ENCODE data around the gene PTPRK. TPM values are rescaled to one million over a fixed set of nuclear protein-coding genes. Genes with fewer than 3 reads are reported as not detected.

PTPRK gene
- total and polyA plus RNA-seq, 2 experiments from 2014 or later: 26.9 to 56.4 TPM

DNA sequence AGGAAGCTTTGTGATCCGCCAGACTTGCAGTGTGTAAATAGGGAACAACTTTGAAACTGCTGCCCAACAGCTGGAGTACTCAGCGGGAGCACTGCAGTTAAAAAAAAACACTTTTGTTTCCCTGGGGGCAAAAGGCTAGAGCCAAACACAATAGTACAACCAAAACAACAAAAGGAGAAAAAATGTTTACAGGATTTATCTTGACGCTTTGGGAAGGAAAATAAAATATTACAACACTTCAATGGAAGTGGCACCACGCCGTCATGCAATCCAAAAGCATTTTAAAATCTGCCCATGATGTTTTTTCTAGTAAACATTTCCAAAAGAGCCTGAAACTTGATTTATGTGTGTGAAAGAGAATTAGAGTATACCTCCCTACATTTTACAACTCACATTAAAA lies 26.0 kb downstream of the PTPRK start:
- Mint-ChIP-seq H3K4me1 (peaks cover 65% of the 10 kb centered on the region), H3K36me3 (ENCODE audit: low read depth) (peaks cover 3% of the 10 kb centered on the region; the same call in 1 of the 3 replicates), H3K27ac (no peak overlapping the region), H3K4me3 (no peak overlapping the region), H3K27me3 (ENCODE audit: insufficient read depth, low read depth, poor library complexity) (no peaks in the 10 kb centered on the region), H3K9me3 (no peaks in the 10 kb centered on the region)
- Histone ChIP-seq H3K79me2 (replicated peaks; ENCODE audit: insufficient read depth) (peaks cover 88% of the 10 kb centered on the region), H3F3A (replicated peaks; ENCODE audit: low read depth) (no peaks in the 10 kb centered on the region), H3K4me3 (no peak overlapping the region), H3K4me1 (ENCODE audit: insufficient read depth) (peaks cover 72% of the 10 kb centered on the region), H2AFZ (no peak overlapping the region), H3K27me3 (ENCODE audit: insufficient read depth) (no peaks in the 10 kb centered on the region), H3K4me2 (peak overlapping the region; percentile 2), H3K9me2 (ENCODE audit: insufficient read depth) (no peaks in the 10 kb centered on the region), H3K36me3 (ENCODE audit: insufficient read depth) (no peaks in the 10 kb centered on the region), H3K27ac (ENCODE audit: low read depth) (no peak overlapping the region), H4K20me1 (replicated peaks; ENCODE audit: insufficient read depth) (peaks cover 16% of the 10 kb centered on the region)
- DNase-seq (ENCODE audit: low spot score) (peak; percentile 53), ATAC-seq (peak; percentile 60)
- TF ChIP-seq, protein P1, sequence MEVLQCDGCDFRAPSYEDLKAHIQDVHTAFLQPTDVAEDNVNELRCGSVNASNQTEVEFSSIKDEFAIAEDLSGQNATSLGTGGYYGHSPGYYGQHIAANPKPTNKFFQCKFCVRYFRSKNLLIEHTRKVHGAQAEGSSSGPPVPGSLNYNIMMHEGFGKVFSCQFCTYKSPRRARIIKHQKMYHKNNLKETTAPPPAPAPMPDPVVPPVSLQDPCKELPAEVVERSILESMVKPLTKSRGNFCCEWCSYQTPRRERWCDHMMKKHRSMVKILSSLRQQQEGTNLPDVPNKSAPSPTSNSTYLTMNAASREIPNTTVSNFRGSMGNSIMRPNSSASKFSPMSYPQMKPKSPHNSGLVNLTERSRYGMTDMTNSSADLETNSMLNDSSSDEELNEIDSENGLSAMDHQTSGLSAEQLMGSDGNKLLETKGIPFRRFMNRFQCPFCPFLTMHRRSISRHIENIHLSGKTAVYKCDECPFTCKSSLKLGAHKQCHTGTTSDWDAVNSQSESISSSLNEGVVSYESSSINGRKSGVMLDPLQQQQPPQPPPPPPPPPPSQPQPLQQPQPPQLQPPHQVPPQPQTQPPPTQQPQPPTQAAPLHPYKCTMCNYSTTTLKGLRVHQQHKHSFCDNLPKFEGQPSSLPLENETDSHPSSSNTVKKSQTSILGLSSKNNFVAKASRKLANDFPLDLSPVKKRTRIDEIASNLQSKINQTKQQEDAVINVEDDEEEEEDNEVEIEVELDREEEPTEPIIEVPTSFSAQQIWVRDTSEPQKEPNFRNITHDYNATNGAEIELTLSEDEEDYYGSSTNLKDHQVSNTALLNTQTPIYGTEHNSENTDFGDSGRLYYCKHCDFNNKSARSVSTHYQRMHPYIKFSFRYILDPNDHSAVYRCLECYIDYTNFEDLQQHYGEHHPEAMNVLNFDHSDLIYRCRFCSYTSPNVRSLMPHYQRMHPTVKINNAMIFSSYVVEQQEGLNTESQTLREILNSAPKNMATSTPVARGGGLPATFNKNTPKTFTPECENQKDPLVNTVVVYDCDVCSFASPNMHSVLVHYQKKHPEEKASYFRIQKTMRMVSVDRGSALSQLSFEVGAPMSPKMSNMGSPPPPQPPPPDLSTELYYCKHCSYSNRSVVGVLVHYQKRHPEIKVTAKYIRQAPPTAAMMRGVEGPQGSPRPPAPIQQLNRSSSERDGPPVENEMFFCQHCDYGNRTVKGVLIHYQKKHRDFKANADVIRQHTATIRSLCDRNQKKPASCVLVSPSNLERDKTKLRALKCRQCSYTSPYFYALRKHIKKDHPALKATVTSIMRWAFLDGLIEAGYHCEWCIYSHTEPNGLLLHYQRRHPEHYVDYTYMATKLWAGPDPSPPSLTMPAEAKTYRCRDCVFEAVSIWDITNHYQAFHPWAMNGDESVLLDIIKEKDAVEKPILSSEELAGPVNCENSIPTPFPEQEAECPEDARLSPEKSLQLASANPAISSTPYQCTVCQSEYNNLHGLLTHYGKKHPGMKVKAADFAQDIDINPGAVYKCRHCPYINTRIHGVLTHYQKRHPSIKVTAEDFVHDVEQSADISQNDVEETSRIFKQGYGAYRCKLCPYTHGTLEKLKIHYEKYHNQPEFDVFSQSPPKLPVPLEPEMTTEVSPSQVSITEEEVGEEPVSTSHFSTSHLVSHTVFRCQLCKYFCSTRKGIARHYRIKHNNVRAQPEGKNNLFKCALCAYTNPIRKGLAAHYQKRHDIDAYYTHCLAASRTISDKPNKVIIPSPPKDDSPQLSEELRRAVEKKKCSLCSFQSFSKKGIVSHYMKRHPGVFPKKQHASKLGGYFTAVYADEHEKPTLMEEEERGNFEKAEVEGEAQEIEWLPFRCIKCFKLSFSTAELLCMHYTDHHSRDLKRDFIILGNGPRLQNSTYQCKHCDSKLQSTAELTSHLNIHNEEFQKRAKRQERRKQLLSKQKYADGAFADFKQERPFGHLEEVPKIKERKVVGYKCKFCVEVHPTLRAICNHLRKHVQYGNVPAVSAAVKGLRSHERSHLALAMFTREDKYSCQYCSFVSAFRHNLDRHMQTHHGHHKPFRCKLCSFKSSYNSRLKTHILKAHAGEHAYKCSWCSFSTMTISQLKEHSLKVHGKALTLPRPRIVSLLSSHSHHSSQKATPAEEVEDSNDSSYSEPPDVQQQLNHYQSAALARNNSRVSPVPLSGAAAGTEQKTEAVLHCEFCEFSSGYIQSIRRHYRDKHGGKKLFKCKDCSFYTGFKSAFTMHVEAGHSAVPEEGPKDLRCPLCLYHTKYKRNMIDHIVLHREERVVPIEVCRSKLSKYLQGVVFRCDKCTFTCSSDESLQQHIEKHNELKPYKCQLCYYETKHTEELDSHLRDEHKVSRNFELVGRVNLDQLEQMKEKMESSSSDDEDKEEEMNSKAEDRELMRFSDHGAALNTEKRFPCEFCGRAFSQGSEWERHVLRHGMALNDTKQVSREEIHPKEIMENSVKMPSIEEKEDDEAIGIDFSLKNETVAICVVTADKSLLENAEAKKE (CRISPR knock-in tag; IDR thresholded peaks at IDR 0.05): no peak
- TF ChIP-seq CREB1 (CRISPR knock-in tag; IDR thresholded peaks at IDR 0.05; ENCODE audit: low read depth): no peak
- TF ChIP-seq EZH2 (IDR thresholded peaks at IDR 0.05; ENCODE audit: low read depth, unreplicated experiment): no peak
- TF ChIP-seq JUNB (IDR thresholded peaks at IDR 0.05; ENCODE audit: unreplicated experiment): no peak
- TF ChIP-seq, protein P2, sequence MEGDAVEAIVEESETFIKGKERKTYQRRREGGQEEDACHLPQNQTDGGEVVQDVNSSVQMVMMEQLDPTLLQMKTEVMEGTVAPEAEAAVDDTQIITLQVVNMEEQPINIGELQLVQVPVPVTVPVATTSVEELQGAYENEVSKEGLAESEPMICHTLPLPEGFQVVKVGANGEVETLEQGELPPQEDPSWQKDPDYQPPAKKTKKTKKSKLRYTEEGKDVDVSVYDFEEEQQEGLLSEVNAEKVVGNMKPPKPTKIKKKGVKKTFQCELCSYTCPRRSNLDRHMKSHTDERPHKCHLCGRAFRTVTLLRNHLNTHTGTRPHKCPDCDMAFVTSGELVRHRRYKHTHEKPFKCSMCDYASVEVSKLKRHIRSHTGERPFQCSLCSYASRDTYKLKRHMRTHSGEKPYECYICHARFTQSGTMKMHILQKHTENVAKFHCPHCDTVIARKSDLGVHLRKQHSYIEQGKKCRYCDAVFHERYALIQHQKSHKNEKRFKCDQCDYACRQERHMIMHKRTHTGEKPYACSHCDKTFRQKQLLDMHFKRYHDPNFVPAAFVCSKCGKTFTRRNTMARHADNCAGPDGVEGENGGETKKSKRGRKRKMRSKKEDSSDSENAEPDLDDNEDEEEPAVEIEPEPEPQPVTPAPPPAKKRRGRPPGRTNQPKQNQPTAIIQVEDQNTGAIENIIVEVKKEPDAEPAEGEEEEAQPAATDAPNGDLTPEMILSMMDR (conservative IDR thresholded peaks at IDR 0.05; ENCODE audit: low read depth in 2 of 2): no peak
- no peak for TF ChIP-seq ZNF331 (CRISPR knock-in tag; IDR thresholded peaks at IDR 0.05; ENCODE audit: low read depth)
- TF ChIP-seq, protein P3, sequence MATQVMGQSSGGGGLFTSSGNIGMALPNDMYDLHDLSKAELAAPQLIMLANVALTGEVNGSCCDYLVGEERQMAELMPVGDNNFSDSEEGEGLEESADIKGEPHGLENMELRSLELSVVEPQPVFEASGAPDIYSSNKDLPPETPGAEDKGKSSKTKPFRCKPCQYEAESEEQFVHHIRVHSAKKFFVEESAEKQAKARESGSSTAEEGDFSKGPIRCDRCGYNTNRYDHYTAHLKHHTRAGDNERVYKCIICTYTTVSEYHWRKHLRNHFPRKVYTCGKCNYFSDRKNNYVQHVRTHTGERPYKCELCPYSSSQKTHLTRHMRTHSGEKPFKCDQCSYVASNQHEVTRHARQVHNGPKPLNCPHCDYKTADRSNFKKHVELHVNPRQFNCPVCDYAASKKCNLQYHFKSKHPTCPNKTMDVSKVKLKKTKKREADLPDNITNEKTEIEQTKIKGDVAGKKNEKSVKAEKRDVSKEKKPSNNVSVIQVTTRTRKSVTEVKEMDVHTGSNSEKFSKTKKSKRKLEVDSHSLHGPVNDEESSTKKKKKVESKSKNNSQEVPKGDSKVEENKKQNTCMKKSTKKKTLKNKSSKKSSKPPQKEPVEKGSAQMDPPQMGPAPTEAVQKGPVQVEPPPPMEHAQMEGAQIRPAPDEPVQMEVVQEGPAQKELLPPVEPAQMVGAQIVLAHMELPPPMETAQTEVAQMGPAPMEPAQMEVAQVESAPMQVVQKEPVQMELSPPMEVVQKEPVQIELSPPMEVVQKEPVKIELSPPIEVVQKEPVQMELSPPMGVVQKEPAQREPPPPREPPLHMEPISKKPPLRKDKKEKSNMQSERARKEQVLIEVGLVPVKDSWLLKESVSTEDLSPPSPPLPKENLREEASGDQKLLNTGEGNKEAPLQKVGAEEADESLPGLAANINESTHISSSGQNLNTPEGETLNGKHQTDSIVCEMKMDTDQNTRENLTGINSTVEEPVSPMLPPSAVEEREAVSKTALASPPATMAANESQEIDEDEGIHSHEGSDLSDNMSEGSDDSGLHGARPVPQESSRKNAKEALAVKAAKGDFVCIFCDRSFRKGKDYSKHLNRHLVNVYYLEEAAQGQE (IDR thresholded peaks at IDR 0.05; ENCODE audit: unreplicated experiment): no peak
- no peak for TF ChIP-seq STAT1 (IDR thresholded peaks at IDR 0.05; ENCODE audit: unreplicated experiment)
- no peak for TF ChIP-seq ZNF114 (CRISPR knock-in tag; IDR thresholded peaks at IDR 0.05)
- TF ChIP-seq EZH2phosphoT487 (IDR thresholded peaks at IDR 0.05; ENCODE audit: unreplicated experiment): no peak
- TF ChIP-seq POLR2AphosphoS5 (IDR thresholded peaks at IDR 0.05; ENCODE audit: low read depth): no peak
- TF ChIP-seq, protein P4, sequence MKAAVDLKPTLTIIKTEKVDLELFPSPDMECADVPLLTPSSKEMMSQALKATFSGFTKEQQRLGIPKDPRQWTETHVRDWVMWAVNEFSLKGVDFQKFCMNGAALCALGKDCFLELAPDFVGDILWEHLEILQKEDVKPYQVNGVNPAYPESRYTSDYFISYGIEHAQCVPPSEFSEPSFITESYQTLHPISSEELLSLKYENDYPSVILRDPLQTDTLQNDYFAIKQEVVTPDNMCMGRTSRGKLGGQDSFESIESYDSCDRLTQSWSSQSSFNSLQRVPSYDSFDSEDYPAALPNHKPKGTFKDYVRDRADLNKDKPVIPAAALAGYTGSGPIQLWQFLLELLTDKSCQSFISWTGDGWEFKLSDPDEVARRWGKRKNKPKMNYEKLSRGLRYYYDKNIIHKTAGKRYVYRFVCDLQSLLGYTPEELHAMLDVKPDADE (IDR thresholded peaks at IDR 0.05): no peak
- TF ChIP-seq NANOG (IDR thresholded peaks at IDR 0.05; ENCODE audit: borderline replicate concordance): no peak
